Measurements from ENCODE around the gene HEATR1. TPM values are rescaled to one million over a fixed set of nuclear protein-coding genes. Genes with fewer than 3 reads are reported as not detected.

Gene HEATR1
- total RNA-seq, 1 donor from 2014 or later: 34.6 TPM

- Mint-ChIP-seq H3K27ac (ENCODE audit: unreplicated experiment) (peak overlapping the region; percentile 77), H3K27me3 (ENCODE audit: unreplicated experiment) (no peaks in the 10 kb centered on the region), H3K36me3 (ENCODE audit: unreplicated experiment) (no peaks in the 10 kb centered on the region), H3K4me1 (ENCODE audit: unreplicated experiment) (peaks cover 31% of the 10 kb centered on the region), H3K4me3 (ENCODE audit: unreplicated experiment) (peak overlapping the region; percentile 59), H3K9me3 (ENCODE audit: unreplicated experiment) (no peaks in the 10 kb centered on the region)
- TF ChIP-seq CTCF (IDR thresholded peaks at IDR 0.05): no peak
- no peak for DNase-seq (ENCODE audit: extremely low spot score, unreplicated experiment)
Measured at GRCh38 chr1:236502579-236502971, 101.7 kb downstream of the HEATR1 start.

- Mint-ChIP-seq H3K27ac (ENCODE audit: unreplicated experiment) (no peak overlapping the region), H3K27me3 (ENCODE audit: unreplicated experiment) (no peaks in the 10 kb centered on the region), H3K4me3 (ENCODE audit: unreplicated experiment) (no peak overlapping the region), H3K4me1 (ENCODE audit: unreplicated experiment) (peaks cover 20% of the 10 kb centered on the region), H3K9me3 (ENCODE audit: unreplicated experiment) (no peaks in the 10 kb centered on the region), H3K36me3 (ENCODE audit: unreplicated experiment) (no peaks in the 10 kb centered on the region)
- no peak for DNase-seq (ENCODE audit: extremely low spot score, unreplicated experiment)
- TF ChIP-seq CTCF (IDR thresholded peaks at IDR 0.05): no peak
Measured at GRCh38 chr1:236501093-236501492, 103.2 kb downstream of the HEATR1 start.

Other genes with a start within 250 kb of the HEATR1 start
- 0.34 and 0.59 TPM in 2 replicates for gene EDARADD, start 210.2 kb downstream of the HEATR1 start, total RNA-seq
- gene LGALS8, start 80.5 kb downstream of the HEATR1 start, total RNA-seq: 30.0 and 32.4 TPM in 2 replicates
- gene ACTN2, start 82.0 kb upstream of the HEATR1 start, total RNA-seq: not detected in 2 replicates
- gene MTR, start 190.8 kb upstream of the HEATR1 start, total RNA-seq: 37.8 and 41.6 TPM in 2 replicates

Data from osteocyte (in vitro differentiated cells).